H1 (cell line): Measurements from ENCODE around the gene PRICKLE1.

ENCODE experiments used
- CBX5 ChIP-seq: fragments of 300-800, 300-1000 bp; sonication (generic); IDR thresholded peaks from 2 replicates; pipeline ENCODE4 v1.7.1; 2016; ENCODE audit warnings: antibody characterized with exemption, low read length, low read depth
- CHD2 ChIP-seq: IDR thresholded peaks from 2 replicates; pipeline ENCODE4 v1.6.1; 2012; ENCODE audit warnings: low read length, improper control_type of control experiment
- CHD7 ChIP-seq: fragments of 300-600 bp; sonication (generic); IDR thresholded peaks from 2 replicates; pipeline ENCODE4 v1.7.1; 2012; ENCODE audit warnings: low read length, moderate library complexity, mild to moderate bottlenecking, inconsistent platforms; ENCODE audit not compliant: insufficient replicate concordance
- CTCF ChIP-seq, 3 experiments: IDR thresholded peaks; 1 replicate in 2 of 3; 2 replicates in 1 of 3; pipeline versions ENCODE4 v1.5.1 to v1.6.1; 2011; ENCODE audit warnings: low read length in 3 of 3, mild to moderate bottlenecking in 3 of 3, inconsistent platforms in 2 of 3, low read depth in 1 of 3, moderate library complexity in 1 of 3; ENCODE audit not compliant: insufficient read depth in 1 of 3; ENCODE audit errors: control extremely low read depth in 1 of 3
- EGR1 ChIP-seq: IDR thresholded peaks from 2 replicates; pipeline ENCODE4 v1.6.1; 2011; ENCODE audit warnings: low read depth, low read length, borderline replicate concordance
- EP300 ChIP-seq, 2 experiments: IDR thresholded peaks; 1 replicate in 1 of 2; 2 replicates in 1 of 2; pipeline ENCODE4 v1.6.1; 2011 to 2012; ENCODE audit warnings: low read depth in 2 of 2, low read length in 2 of 2, mild to moderate bottlenecking in 2 of 2, borderline replicate concordance in 1 of 2, inconsistent platforms in 1 of 2, moderate library complexity in 1 of 2
- JUN ChIP-seq: IDR thresholded peaks from 2 replicates; pipeline ENCODE4 v1.6.1; 2011; ENCODE audit warnings: low read depth, mild to moderate bottlenecking, improper control_type of control experiment, low read length
- POLR2A ChIP-seq, 2 experiments: IDR thresholded peaks; 1 replicate in 1 of 2; 2 replicates in 1 of 2; pipeline ENCODE4 v1.6.1; 2011; ENCODE audit warnings: low read depth in 2 of 2, low read length in 2 of 2, mild to moderate bottlenecking in 2 of 2; ENCODE audit errors: control extremely low read depth in 1 of 2
- POLR2AphosphoS5 ChIP-seq: IDR thresholded peaks from 2 replicates; pipeline ENCODE4 v1.6.1; 2011; ENCODE audit warnings: low read depth, low read length
- RXRA ChIP-seq: IDR thresholded peaks from 2 replicates; pipeline ENCODE4 v1.6.1; 2011; ENCODE audit warnings: low read depth, mild to moderate bottlenecking, low read length, moderate library complexity; ENCODE audit not compliant: insufficient read depth
- SAP30 ChIP-seq: fragments of 300-600 bp; sonication (generic); IDR thresholded peaks from 2 replicates; pipeline ENCODE4 v1.7.1; 2012; ENCODE audit warnings: low read length, moderate library complexity, mild to moderate bottlenecking, inconsistent platforms; ENCODE audit not compliant: insufficient read depth, insufficient replicate concordance
- SP1 ChIP-seq: IDR thresholded peaks from 2 replicates; pipeline ENCODE4 v1.6.1; 2011; ENCODE audit warnings: low read depth, low read length
- SUZ12 ChIP-seq: fragments of 200-600 bp; sonication (generic); IDR thresholded peaks from 2 replicates; pipeline ENCODE4 v1.6.1; 2012; ENCODE audit warnings: mild to moderate bottlenecking, inconsistent platforms, low read length, moderate library complexity, mixed read lengths
- USF2 ChIP-seq: IDR thresholded peaks from 2 replicates; pipeline ENCODE4 v1.6.1; 2011; ENCODE audit warnings: low read length, improper control_type of control experiment

GRCh38 chr12:42584651-42585111, 4.9 kb downstream of the PRICKLE1 start:
- TF ChIP-seq CTCF (IDR thresholded peaks at IDR 0.05; ENCODE audit: control extremely low read depth in 1 of 3, insufficient read depth in 1 of 3, low read depth in 1 of 3, low read length in 3 of 3): no peak
- TF ChIP-seq POLR2AphosphoS5: no peak
- TF ChIP-seq USF2: no peak
- no peak for TF ChIP-seq CHD7
- no peak for TF ChIP-seq SAP30
- TF ChIP-seq CBX5: no peak
- TF ChIP-seq RXRA: no peak
- no peak for TF ChIP-seq POLR2A (IDR thresholded peaks at IDR 0.05; ENCODE audit: control extremely low read depth in 1 of 2, low read depth in 2 of 2, low read length in 2 of 2)
- TF ChIP-seq CHD2: no peak
- TF ChIP-seq EGR1: no peak
- TF ChIP-seq EP300 (IDR thresholded peaks at IDR 0.05; ENCODE audit: borderline replicate concordance in 1 of 2, low read depth in 2 of 2, low read length in 2 of 2): no peak
- TF ChIP-seq SP1: no peak
- TF ChIP-seq SUZ12: no peak
- TF ChIP-seq JUN: no peak
